HG03103 (cell line): ENCODE results near the gene AUTS2.

Source experiments
- ATAC-seq: cut with Tn5 transposase; IDR thresholded peaks from one replicate; pipeline ENCODE4 v1.9.1; 2021; ENCODE audit warnings: low read depth; ENCODE audit not compliant: unreplicated experiment

The AUTS2 gene

GRCh38 chr7:70043015-70043538 is 444.8 kb downstream of the AUTS2 start:
- no peak for ATAC-seq

- ATAC-seq, result no peak
Observed at GRCh38 chr7:70044064-70044463, 445.8 kb downstream of the AUTS2 start.

GRCh38 chr7:70044525-70044924 is 446.2 kb downstream of the AUTS2 start:
- no peak for ATAC-seq

- ATAC-seq, result no peak
Observed at GRCh38 chr7:70044981-70045380, 446.7 kb downstream of the AUTS2 start.

- ATAC-seq, result no peak
Observed at GRCh38 chr7:70047384-70047783, 449.1 kb downstream of the AUTS2 start.

- no peak for ATAC-seq
Observed at GRCh38 chr7:70047891-70048448, 449.7 kb downstream of the AUTS2 start.

- no peak for ATAC-seq
Observed at GRCh38 chr7:70051726-70052125, 453.5 kb downstream of the AUTS2 start.

GRCh38 chr7:70052691-70053090 is 454.4 kb downstream of the AUTS2 start:
- ATAC-seq, result no peak

GRCh38 chr7:70053421-70053820 is 455.1 kb downstream of the AUTS2 start:
- ATAC-seq, result no peak

GRCh38 chr7:70053989-70054388 is 455.7 kb downstream of the AUTS2 start:
- no peak for ATAC-seq

GRCh38 chr7:70056363-70056762 is 458.1 kb downstream of the AUTS2 start:
- no peak for ATAC-seq

GRCh38 chr7:70060298-70061068 is 462.2 kb downstream of the AUTS2 start:
- ATAC-seq, result no peak

- no peak for ATAC-seq
Observed at GRCh38 chr7:70063371-70063770, 465.1 kb downstream of the AUTS2 start.

- no peak for ATAC-seq
Observed at GRCh38 chr7:70063927-70064326, 465.7 kb downstream of the AUTS2 start.

GRCh38 chr7:70066844-70067243 is 468.6 kb downstream of the AUTS2 start:
- ATAC-seq, result no peak

GRCh38 chr7:70068531-70068930 is 470.3 kb downstream of the AUTS2 start:
- no peak for ATAC-seq

- ATAC-seq, result no peak
Observed at GRCh38 chr7:70069977-70070376, 471.7 kb downstream of the AUTS2 start.

GRCh38 chr7:70071766-70072165 is 473.5 kb downstream of the AUTS2 start:
- ATAC-seq, result no peak

GRCh38 chr7:70072220-70072619 is 473.9 kb downstream of the AUTS2 start:
- no peak for ATAC-seq

- ATAC-seq, result no peak
Observed at GRCh38 chr7:70076325-70076724, 478.1 kb downstream of the AUTS2 start.

- no peak for ATAC-seq
Observed at GRCh38 chr7:70082099-70082611, 483.9 kb downstream of the AUTS2 start.

GRCh38 chr7:70091362-70091761 is 493.1 kb downstream of the AUTS2 start:
- ATAC-seq, result no peak
